Omental fat pad (tissue), 4 donors: ENCODE measurements around the gene METTL2A. TPM values are rescaled to one million over a fixed set of nuclear protein-coding genes. Genes with fewer than 3 reads are reported as not detected.
"Not testable (repeated sequence)": the region's sequence is repeated elsewhere in the genome, so short reads cannot be mapped to it uniquely, and the experiment has no call there.

Source experiments
- ATAC-seq: fragments of 150-250 bp; one replicate; pipeline ENCODE4 v1.9.1; 2016; ENCODE audit warnings: mild to moderate bottlenecking, moderate library complexity; ENCODE audit not compliant: low FRiP score
- DNase-seq: peaks from one replicate; pipeline ENCODE4 v3.0.0-alpha.2; 2019; ENCODE audit warnings: low spot score
- CTCF ChIP-seq, 3 donors: fragments of 450-650 bp; IDR thresholded peaks; one replicate each; pipeline ENCODE4 v1.5.1; 2016 to 2017; ENCODE audit warnings: antibody characterized with exemption in 3 of 3, mild to moderate bottlenecking in 3 of 3, moderate library complexity in 2 of 3
- total RNA-seq, 4 donors: library from RNA; depleted of rRNA; stranded (reverse); fragments of >200 nt; gene quantifications; one replicate each; pipeline ENCODE4 v1.1.0, GENCODE V29; 2016

The METTL2A gene
- total RNA-seq, 4 donors from 2014 or later = 11.9 to 15.9 (median 14.2) TPM

- ATAC-seq (no peak), DNase-seq (no peak)
- no peak for TF ChIP-seq CTCF (IDR thresholded peaks at IDR 0.05)
Measured at GRCh38 chr17:62444063-62444462, 20.4 kb downstream of the METTL2A start.

GRCh38 chr17:62445791-62446190 lies 22.1 kb downstream of the METTL2A start:
- not testable (repeated sequence) for DNase-seq, ATAC-seq

- not testable (repeated sequence) for ATAC-seq, DNase-seq
Measured at GRCh38 chr17:62452195-62452594, 28.5 kb downstream of the METTL2A start.

GRCh38 chr17:62453041-62453440 lies 29.3 kb downstream of the METTL2A start:
- not testable (repeated sequence) for DNase-seq, ATAC-seq

GRCh38 chr17:62453656-62454055 lies 30.0 kb downstream of the METTL2A start:
- not testable (repeated sequence) for ATAC-seq, DNase-seq

GRCh38 chr17:62454111-62454510 lies 30.4 kb downstream of the METTL2A start:
- DNase-seq, ATAC-seq: not testable (repeated sequence)

- ATAC-seq = no peak
- TF ChIP-seq CTCF (IDR thresholded peaks at IDR 0.05) = no peak
- DNase-seq = no peak
Measured at GRCh38 chr17:62456016-62456415, 32.3 kb downstream of the METTL2A start.

- DNase-seq, ATAC-seq: not testable (repeated sequence)
Measured at GRCh38 chr17:62458483-62458882, 34.8 kb downstream of the METTL2A start.

- DNase-seq, ATAC-seq: not testable (repeated sequence)
Measured at GRCh38 chr17:62464422-62464821, 40.7 kb downstream of the METTL2A start.

GRCh38 chr17:62465271-62465670 lies 41.6 kb downstream of the METTL2A start:
- not testable (repeated sequence) for ATAC-seq, DNase-seq

- ATAC-seq (peak; percentile 4), DNase-seq (peak; percentile 75)
Measured at GRCh38 chr17:62470666-62471379, 47.1 kb downstream of the METTL2A start.

- not testable (repeated sequence) for DNase-seq, ATAC-seq
Measured at GRCh38 chr17:62471380-62471880, 47.7 kb downstream of the METTL2A start.

GRCh38 chr17:62473030-62473982 lies 49.6 kb downstream of the METTL2A start:
- ATAC-seq = not testable (repeated sequence)

GRCh38 chr17:62477111-62477510 lies 53.4 kb downstream of the METTL2A start:
- not testable (repeated sequence) for ATAC-seq, DNase-seq

More at GRCh38 chr17:62473030-62473982, 49.6 kb downstream of the METTL2A start:
- not testable (repeated sequence) for DNase-seq

GRCh38 chr17:62477718-62478408 lies 54.2 kb downstream of the METTL2A start:
- not testable (repeated sequence) for DNase-seq
- peak; percentile 47 for ATAC-seq
